K562 (cell line): ENCODE data around the gene ASB7. TPM values are rescaled to one million over a fixed set of nuclear protein-coding genes. Genes with fewer than 3 reads are reported as not detected.

Experiments
- AFF4 ChIP-seq: sonication (generic); formaldehyde crosslinking; IDR thresholded peaks from 2 replicates; pipeline ENCODE4 v1.8.0; 2023; ENCODE audit warnings: mild to moderate bottlenecking, missing genetic modification reagents
- CHD4 ChIP-seq: fragments of 200-600 bp; sonication (generic); IDR thresholded peaks from 3 replicates; pipeline ENCODE4 v1.6.1; 2012; ENCODE audit warnings: low read depth, mild to moderate bottlenecking, mixed read lengths, low read length, inconsistent platforms; ENCODE audit not compliant: insufficient read depth, insufficient replicate concordance, poor library complexity, severe bottlenecking
- CREBBP ChIP-seq: IDR thresholded peaks from one replicate; pipeline ENCODE4 v1.6.1; 2012; ENCODE audit warnings: low read depth, mild to moderate bottlenecking, control low read depth, inconsistent platforms, low read length
- DMBX1 ChIP-seq: fragments of 250-450 bp; sonication (Bioruptor Pico); IDR thresholded peaks from 2 replicates; pipeline ENCODE4 v1.8.0; 2022; ENCODE audit warnings: inconsistent platforms, mild to moderate bottlenecking, moderate library complexity, borderline replicate concordance
- FOXJ2 ChIP-seq: fragments of 200-800 bp; sonication (Bioruptor generic); IDR thresholded peaks from 2 replicates; pipeline ENCODE4 v1.6.1; 2016; ENCODE audit warnings: missing genetic modification characterization, missing compliant biosample characterization
- FOXO4 ChIP-seq: fragments of 450-650 bp; formaldehyde crosslinking; IDR thresholded peaks from 2 replicates; pipeline ENCODE4 v1.4.0; 2020; ENCODE audit warnings: mild to moderate bottlenecking, moderate library complexity
- KLF16 ChIP-seq: IDR thresholded peaks from 2 replicates; pipeline ENCODE4 v1.6.1; 2016; ENCODE audit warnings: antibody characterized with exemption
- NKRF ChIP-seq: fragments of 450-650 bp; IDR thresholded peaks from 2 replicates; pipeline ENCODE4 v1.6.1; 2016; ENCODE audit warnings: borderline replicate concordance
- RBM25 ChIP-seq: fragments of 200-400 bp; formaldehyde crosslinking; IDR thresholded peaks from 2 replicates; pipeline ENCODE4 v1.6.1; 2018; ENCODE audit warnings: low read length, low read depth, moderate library complexity; ENCODE audit not compliant: severe bottlenecking
- RHOXF2B ChIP-seq: fragments of 250-450 bp; sonication (Bioruptor Pico); conservative IDR thresholded peaks from 2 replicates; pipeline ENCODE4 v1.5.1; 2021
- TSC22D4 ChIP-seq: fragments of 450-650 bp; IDR thresholded peaks from 2 replicates; pipeline ENCODE4 v1.6.1; 2016; ENCODE audit warnings: missing genetic modification characterization, missing biosample characterization, control low read depth
- polyA plus RNA-seq, 8 experiments: library from polyadenylated mRNA; depleted of rRNA in 4 of 8; stranded (reverse) in 5 of 8; unstranded in 3 of 8; fragments of >200 nt; fragmentation: Nextera tagmentation in 2 of 8; fragmentation: Illumina TruSeq in 1 of 8; extraction: Ambion mirVana in 2 of 8; extraction: Trizol in 1 of 8; gene quantifications; 2 replicates each; pipeline versions ENCODE4 v1.2.1 to v1.2.3, GENCODE V29; 2011 to 2014; ENCODE audit warnings: inconsistent platforms in 1 of 8, missing spikeins in 1 of 8
- total RNA-seq, 7 experiments: library from RNA; depleted of rRNA in 6 of 7; stranded (reverse); fragments of >200 nt in 6 of 7; fragmentation: Illumina TruSeq in 2 of 7; extraction: Trizol in 2 of 7; gene quantifications; 2 replicates each; pipeline versions ENCODE4 v1.2.1 to v1.2.3, GENCODE V29; 2011 to 2021; ENCODE audit warnings: low replicate concordance in 1 of 7
- TF ChIP-seq, protein P1 (sequence below): fragments of 450-650 bp; IDR thresholded peaks from 2 replicates; pipeline ENCODE4 v1.6.1; 2016; ENCODE audit warnings: missing biosample characterization, missing genetic modification characterization
- TF ChIP-seq, protein P2 (sequence below): fragments of 250-450 bp; sonication (Bioruptor Pico); IDR thresholded peaks from 2 replicates; pipeline ENCODE4 v1.4.0; 2020; ENCODE audit warnings: mild to moderate bottlenecking, moderate library complexity, borderline replicate concordance
- TF ChIP-seq, protein P3 (sequence below): sonication (generic); formaldehyde crosslinking; IDR thresholded peaks from 2 replicates; pipeline ENCODE4 v1.8.1; 2023; ENCODE audit warnings: mild to moderate bottlenecking, missing genetic modification reagents

Gene ASB7
- total and polyA plus RNA-seq, 9 of the 15 experiments (the other 6 are each of a cell fraction or from before 2014, with no cell fraction given), result 1.8 to 10.1 (median 6.8) TPM

- no peak for TF ChIP-seq RBM25
- TF ChIP-seq TSC22D4 (tag), result no peak
- no peak for TF ChIP-seq AFF4 (CRISPR knock-in tag)
- no peak for TF ChIP-seq NKRF
- no peak for TF ChIP-seq DMBX1 (CRISPR knock-in tag)
- no peak for TF ChIP-seq RHOXF2B
- no peak for TF ChIP-seq FOXJ2 (tag)
- TF ChIP-seq FOXO4 (CRISPR knock-in tag), result no peak
- TF ChIP-seq, protein P1, sequence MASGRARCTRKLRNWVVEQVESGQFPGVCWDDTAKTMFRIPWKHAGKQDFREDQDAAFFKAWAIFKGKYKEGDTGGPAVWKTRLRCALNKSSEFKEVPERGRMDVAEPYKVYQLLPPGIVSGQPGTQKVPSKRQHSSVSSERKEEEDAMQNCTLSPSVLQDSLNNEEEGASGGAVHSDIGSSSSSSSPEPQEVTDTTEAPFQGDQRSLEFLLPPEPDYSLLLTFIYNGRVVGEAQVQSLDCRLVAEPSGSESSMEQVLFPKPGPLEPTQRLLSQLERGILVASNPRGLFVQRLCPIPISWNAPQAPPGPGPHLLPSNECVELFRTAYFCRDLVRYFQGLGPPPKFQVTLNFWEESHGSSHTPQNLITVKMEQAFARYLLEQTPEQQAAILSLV (tag), result no peak
- TF ChIP-seq, protein P2, sequence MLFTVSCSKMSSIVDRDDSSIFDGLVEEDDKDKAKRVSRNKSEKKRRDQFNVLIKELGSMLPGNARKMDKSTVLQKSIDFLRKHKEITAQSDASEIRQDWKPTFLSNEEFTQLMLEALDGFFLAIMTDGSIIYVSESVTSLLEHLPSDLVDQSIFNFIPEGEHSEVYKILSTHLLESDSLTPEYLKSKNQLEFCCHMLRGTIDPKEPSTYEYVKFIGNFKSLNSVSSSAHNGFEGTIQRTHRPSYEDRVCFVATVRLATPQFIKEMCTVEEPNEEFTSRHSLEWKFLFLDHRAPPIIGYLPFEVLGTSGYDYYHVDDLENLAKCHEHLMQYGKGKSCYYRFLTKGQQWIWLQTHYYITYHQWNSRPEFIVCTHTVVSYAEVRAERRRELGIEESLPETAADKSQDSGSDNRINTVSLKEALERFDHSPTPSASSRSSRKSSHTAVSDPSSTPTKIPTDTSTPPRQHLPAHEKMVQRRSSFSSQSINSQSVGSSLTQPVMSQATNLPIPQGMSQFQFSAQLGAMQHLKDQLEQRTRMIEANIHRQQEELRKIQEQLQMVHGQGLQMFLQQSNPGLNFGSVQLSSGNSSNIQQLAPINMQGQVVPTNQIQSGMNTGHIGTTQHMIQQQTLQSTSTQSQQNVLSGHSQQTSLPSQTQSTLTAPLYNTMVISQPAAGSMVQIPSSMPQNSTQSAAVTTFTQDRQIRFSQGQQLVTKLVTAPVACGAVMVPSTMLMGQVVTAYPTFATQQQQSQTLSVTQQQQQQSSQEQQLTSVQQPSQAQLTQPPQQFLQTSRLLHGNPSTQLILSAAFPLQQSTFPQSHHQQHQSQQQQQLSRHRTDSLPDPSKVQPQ (CRISPR knock-in tag), result no peak
- TF ChIP-seq KLF16, result no peak
- no peak for TF ChIP-seq CHD4
- TF ChIP-seq CREBBP, result no peak
- TF ChIP-seq, protein P3, sequence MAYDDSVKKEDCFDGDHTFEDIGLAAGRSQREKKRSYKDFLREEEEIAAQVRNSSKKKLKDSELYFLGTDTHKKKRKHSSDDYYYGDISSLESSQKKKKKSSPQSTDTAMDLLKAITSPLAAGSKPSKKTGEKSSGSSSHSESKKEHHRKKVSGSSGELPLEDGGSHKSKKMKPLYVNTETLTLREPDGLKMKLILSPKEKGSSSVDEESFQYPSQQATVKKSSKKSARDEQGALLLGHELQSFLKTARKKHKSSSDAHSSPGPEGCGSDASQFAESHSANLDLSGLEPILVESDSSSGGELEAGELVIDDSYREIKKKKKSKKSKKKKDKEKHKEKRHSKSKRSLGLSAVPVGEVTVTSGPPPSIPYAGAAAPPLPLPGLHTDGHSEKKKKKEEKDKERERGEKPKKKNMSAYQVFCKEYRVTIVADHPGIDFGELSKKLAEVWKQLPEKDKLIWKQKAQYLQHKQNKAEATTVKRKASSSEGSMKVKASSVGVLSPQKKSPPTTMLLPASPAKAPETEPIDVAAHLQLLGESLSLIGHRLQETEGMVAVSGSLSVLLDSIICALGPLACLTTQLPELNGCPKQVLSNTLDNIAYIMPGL, result no peak
Measured at GRCh38 chr15:100591835-100592234, 10.6 kb upstream of the ASB7 start (continued).
